Activated T-cell treated with anti-CD3 and anti-CD28 coated beads, Interleukin-2, amount 50 U/mL, for 4 hours (primary cell): Measurements from ENCODE around the gene SIX6. TPM values are rescaled to one million over a fixed set of nuclear protein-coding genes. Genes with fewer than 3 reads are reported as not detected.

Experiments
- ATAC-seq, 2 donors: fragments of 200-7000 bp; cut with Tn5 transposase; one replicate each; pipeline ENCODE4 v1.10.0; 2021
- DNase-seq: peaks from one replicate; pipeline ENCODE4 v3.0.0-alpha.2; 2020
- H3K27me3 Mint-ChIP-seq: one replicate; pipeline ENCODE4 v1.8.0; 2021; ENCODE audit warnings: low read depth, mixed read lengths
- H3K36me3 Mint-ChIP-seq: one replicate; pipeline ENCODE4 v1.8.0; 2022; ENCODE audit warnings: mixed read lengths; ENCODE audit not compliant: insufficient read depth
- H3K4me1 Mint-ChIP-seq: one replicate; pipeline ENCODE4 v1.8.0; 2021; ENCODE audit warnings: low read depth, mixed read lengths
- H3K4me3 Mint-ChIP-seq: one replicate; pipeline ENCODE4 v1.8.0; 2021; ENCODE audit warnings: mild to moderate bottlenecking, moderate library complexity, mixed read lengths
- H3K9me3 Mint-ChIP-seq: one replicate; pipeline ENCODE4 v1.8.0; 2021; ENCODE audit warnings: mixed read lengths
- total RNA-seq, 3 donors: library from RNA; stranded (reverse); gene quantifications; one replicate each; pipeline ENCODE4 v1.2.1, GENCODE V29; 2021

The SIX6 gene
- total RNA-seq, 3 donors from 2014 or later: not detected

- Mint-ChIP-seq H3K9me3 (no peaks in the 10 kb centered on the region), H3K27me3 (peaks cover 8% of the 10 kb centered on the region), H3K36me3 (no peaks in the 10 kb centered on the region), H3K4me3 (no peak overlapping the region), H3K4me1 (no peaks in the 10 kb centered on the region)
- ATAC-seq (peak in 1 of 2 donors; percentile 63), DNase-seq (no peak)
Observed at GRCh38 chr14:60561845-60562746, 53.1 kb downstream of the SIX6 start.

Other genes starting within 250 kb of the SIX6 start
- gene C14orf39, start 23.1 kb upstream of the SIX6 start, total RNA-seq: not detected
- not detected for gene SIX1, start 140.3 kb downstream of the SIX6 start, total RNA-seq
- under 1 TPM in 1 of 3 donors, not detected in 2; 0.11 TPM for gene SIX4, start 215.2 kb downstream of the SIX6 start, total RNA-seq
- gene MNAT1, start 225.6 kb downstream of the SIX6 start, total RNA-seq: 10 to 100 TPM; 43.0 to 49.4 (median 43.4) TPM